Measurements from ENCODE around the gene CCDC112. TPM values are rescaled to one million over a fixed set of nuclear protein-coding genes. Genes with fewer than 3 reads are reported as not detected.

Gene CCDC112
- total and polyA plus RNA-seq, 12 donors: 1.6 to 10.1 (median 4.5) TPM

GRCh38 chr5:115264786-115265185 lies 31.7 kb downstream of the CCDC112 start:
- intact Hi-C loops (cut with DNase I): no loop called here
- Histone ChIP-seq H3K4me1 (replicated peaks in 1 of 2) (peaks cover 5 to 20% of the 10 kb centered on the region in 2 donors), H3K36me3 (replicated peaks in 1 of 2) (no peaks in the 10 kb centered on the region), H3K27me3 (no peaks in the 10 kb centered on the region), H3K27ac (no peak overlapping the region), H3K4me3 (no peak overlapping the region), H3K9me3 (replicated peaks in 1 of 3) (no peaks in the 10 kb centered on the region)
- no peak for TF ChIP-seq POLR2A (IDR thresholded peaks at IDR 0.05)
- TF ChIP-seq CTCF (IDR thresholded peaks at IDR 0.05): no peak
- WGBS, 4 donors: 96 to 100% (median 98%) methylated on average over 5 to 13 of the region's 13 CpGs
- DNase-seq: no peak

GRCh38 chr5:115263078-115263380 lies 33.4 kb downstream of the CCDC112 start:
- Histone ChIP-seq H3K9me3 (replicated peaks in 1 of 3) (no peaks in the 10 kb centered on the region), H3K4me1 (replicated peaks in 1 of 2) (peaks cover 5 to 20% of the 10 kb centered on the region in 2 donors), H3K27ac (peak overlapping the region; percentile 52 to 85 (median 76)), H3K27me3 (no peaks in the 10 kb centered on the region), H3K4me3 (peak overlapping the region; percentile 36 to 71 (median 60)), H3K36me3 (replicated peaks in 1 of 2) (no peaks in the 10 kb centered on the region)
- no peak for TF ChIP-seq CTCF (IDR thresholded peaks at IDR 0.05)
- TF ChIP-seq POLR2A (IDR thresholded peaks at IDR 0.05): no peak
- intact Hi-C loops (cut with DNase I): no loop called here
- 31 to 46% (median 40%) methylated on average over 7 of the region's 7 CpGs for WGBS, 4 donors
- DNase-seq: no peak

- Histone ChIP-seq H3K27me3 (no peaks in the 10 kb centered on the region), H3K9me3 (replicated peaks in 1 of 3) (no peaks in the 10 kb centered on the region), H3K27ac (peak within 1 kb of the TSS; percentile 52 to 85 (median 76)), H3K36me3 (replicated peaks in 1 of 2) (no peaks in the 10 kb centered on the region), H3K4me1 (replicated peaks in 1 of 2) (peaks cover 5 to 20% of the 10 kb centered on the region in 2 donors), H3K4me3 (peak within 1 kb of the TSS; percentile 36 to 71 (median 60))
- TF ChIP-seq POLR2A (IDR thresholded peaks at IDR 0.05): peak; percentile 23 to 45
- no peak for TF ChIP-seq CTCF (IDR thresholded peaks at IDR 0.05)
- intact Hi-C loops (cut with DNase I): no loop called here
- DNase-seq: peak; percentile 70 to 86 (median 76)
- WGBS, 4 donors: 0 to 2% (median 1%) methylated on average over 19 to 50 of the region's 50 CpGs
Measured at GRCh38 chr5:115262321-115263077, 34.0 kb downstream of the CCDC112 start, which contains the start of gene PGGT1B. PGGT1B (minus strand) TSS chr5:115262877; CDS start chr5:115262851, 26 bp downstream.

- DNase-seq: no peak
Measured at GRCh38 chr5:115262011-115262320, 34.5 kb downstream of the CCDC112 start.

More at GRCh38 chr5:115262011-115262320, 34.5 kb downstream of the CCDC112 start:
- intact Hi-C loops (cut with DNase I): no loop called here
- Histone ChIP-seq H3K27ac (peak overlapping the region in 2 of 5 donors; percentile 84 to 85), H3K4me3 (peak overlapping the region; percentile 36 to 71 (median 60)), H3K4me1 (replicated peaks in 1 of 2) (peaks cover 5 to 20% of the 10 kb centered on the region in 2 donors), H3K36me3 (replicated peaks in 1 of 2) (no peaks in the 10 kb centered on the region), H3K9me3 (replicated peaks in 1 of 3) (no peaks in the 10 kb centered on the region), H3K27me3 (no peaks in the 10 kb centered on the region)
- WGBS, 4 donors: 2 to 6% (median 4%) methylated on average over 8 of the region's 8 CpGs
- TF ChIP-seq POLR2A (IDR thresholded peaks at IDR 0.05): no peak
- TF ChIP-seq CTCF (IDR thresholded peaks at IDR 0.05): no peak

Data from adrenal gland (tissue), 12 donors.